Omental fat pad (tissue), 4 donors: ENCODE results near the gene LTBP4. TPM values are rescaled to one million over a fixed set of nuclear protein-coding genes. Genes with fewer than 3 reads are reported as not detected.

Source experiments
- ATAC-seq: fragments of 150-250 bp; one replicate; pipeline ENCODE4 v1.9.1; 2016; ENCODE audit warnings: mild to moderate bottlenecking, moderate library complexity; ENCODE audit not compliant: low FRiP score
- DNase-seq: peaks from one replicate; pipeline ENCODE4 v3.0.0-alpha.2; 2019; ENCODE audit warnings: low spot score
- total RNA-seq, 4 donors: library from RNA; depleted of rRNA; stranded (reverse); fragments of >200 nt; gene quantifications; one replicate each; pipeline ENCODE4 v1.1.0, GENCODE V29; 2016
- TF ChIP-seq, protein P1 (sequence below), 3 donors: fragments of 450-650 bp; IDR thresholded peaks; one replicate each; pipeline ENCODE4 v1.5.1; 2016 to 2017; ENCODE audit warnings: antibody characterized with exemption in 3 of 3, mild to moderate bottlenecking in 3 of 3, moderate library complexity in 2 of 3

The LTBP4 gene
- total RNA-seq, 4 donors from 2014 or later = 73.5 to 197 (median 114) TPM

DNA sequence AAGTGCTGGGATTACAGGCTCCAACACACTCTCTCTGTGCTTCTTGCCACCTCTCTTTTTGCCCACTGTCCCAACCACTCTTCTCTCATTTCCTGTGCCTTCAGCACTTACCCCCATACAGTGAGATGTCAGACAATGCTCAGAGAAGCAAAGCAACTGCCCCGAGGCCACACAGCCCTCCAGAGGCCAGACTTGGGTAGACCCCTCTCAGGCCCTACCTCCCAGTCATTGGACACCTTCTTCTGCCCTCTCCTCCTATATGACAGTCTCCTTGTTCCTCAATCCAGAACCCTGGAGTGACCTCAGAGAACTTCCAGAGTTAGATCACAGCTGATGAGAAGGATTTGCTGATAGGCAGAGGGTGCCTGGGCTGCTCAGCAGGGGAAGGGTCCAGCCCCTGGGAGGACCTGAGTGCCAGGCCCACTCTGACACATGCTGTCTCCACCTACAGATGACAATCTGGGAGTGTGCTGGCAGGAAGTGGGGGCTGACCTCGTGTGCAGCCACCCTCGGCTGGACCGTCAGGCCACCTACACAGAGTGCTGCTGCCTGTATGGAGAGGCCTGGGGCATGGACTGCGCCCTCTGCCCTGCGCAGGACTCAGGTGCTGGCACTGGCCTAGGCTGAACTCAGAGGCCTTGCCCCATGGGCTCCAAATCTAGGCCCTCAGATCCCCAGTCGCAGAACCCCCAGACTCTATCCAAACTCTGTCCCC is 24.4 kb downstream of the LTBP4 start:
- DNase-seq (no peak), ATAC-seq (no peak)
- TF ChIP-seq, protein P1, sequence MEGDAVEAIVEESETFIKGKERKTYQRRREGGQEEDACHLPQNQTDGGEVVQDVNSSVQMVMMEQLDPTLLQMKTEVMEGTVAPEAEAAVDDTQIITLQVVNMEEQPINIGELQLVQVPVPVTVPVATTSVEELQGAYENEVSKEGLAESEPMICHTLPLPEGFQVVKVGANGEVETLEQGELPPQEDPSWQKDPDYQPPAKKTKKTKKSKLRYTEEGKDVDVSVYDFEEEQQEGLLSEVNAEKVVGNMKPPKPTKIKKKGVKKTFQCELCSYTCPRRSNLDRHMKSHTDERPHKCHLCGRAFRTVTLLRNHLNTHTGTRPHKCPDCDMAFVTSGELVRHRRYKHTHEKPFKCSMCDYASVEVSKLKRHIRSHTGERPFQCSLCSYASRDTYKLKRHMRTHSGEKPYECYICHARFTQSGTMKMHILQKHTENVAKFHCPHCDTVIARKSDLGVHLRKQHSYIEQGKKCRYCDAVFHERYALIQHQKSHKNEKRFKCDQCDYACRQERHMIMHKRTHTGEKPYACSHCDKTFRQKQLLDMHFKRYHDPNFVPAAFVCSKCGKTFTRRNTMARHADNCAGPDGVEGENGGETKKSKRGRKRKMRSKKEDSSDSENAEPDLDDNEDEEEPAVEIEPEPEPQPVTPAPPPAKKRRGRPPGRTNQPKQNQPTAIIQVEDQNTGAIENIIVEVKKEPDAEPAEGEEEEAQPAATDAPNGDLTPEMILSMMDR (IDR thresholded peaks at IDR 0.05) = no peak

DNA sequence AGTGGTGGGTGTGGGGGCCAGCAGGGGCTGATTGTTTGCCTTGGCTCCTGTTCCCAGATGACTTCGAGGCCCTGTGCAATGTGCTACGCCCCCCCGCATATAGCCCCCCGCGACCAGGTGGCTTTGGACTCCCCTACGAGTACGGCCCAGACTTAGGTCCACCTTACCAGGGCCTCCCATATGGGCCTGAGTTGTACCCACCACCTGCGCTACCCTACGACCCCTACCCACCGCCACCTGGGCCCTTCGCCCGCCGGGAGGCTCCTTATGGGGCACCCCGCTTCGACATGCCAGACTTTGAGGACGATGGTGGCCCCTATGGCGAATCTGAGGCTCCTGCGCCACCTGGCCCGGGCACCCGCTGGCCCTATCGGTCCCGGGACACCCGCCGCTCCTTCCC is 25.7 kb downstream of the LTBP4 start:
- TF ChIP-seq, protein P1 (IDR thresholded peaks at IDR 0.05) = no peak
- DNase-seq (no peak), ATAC-seq (no peak)

DNA sequence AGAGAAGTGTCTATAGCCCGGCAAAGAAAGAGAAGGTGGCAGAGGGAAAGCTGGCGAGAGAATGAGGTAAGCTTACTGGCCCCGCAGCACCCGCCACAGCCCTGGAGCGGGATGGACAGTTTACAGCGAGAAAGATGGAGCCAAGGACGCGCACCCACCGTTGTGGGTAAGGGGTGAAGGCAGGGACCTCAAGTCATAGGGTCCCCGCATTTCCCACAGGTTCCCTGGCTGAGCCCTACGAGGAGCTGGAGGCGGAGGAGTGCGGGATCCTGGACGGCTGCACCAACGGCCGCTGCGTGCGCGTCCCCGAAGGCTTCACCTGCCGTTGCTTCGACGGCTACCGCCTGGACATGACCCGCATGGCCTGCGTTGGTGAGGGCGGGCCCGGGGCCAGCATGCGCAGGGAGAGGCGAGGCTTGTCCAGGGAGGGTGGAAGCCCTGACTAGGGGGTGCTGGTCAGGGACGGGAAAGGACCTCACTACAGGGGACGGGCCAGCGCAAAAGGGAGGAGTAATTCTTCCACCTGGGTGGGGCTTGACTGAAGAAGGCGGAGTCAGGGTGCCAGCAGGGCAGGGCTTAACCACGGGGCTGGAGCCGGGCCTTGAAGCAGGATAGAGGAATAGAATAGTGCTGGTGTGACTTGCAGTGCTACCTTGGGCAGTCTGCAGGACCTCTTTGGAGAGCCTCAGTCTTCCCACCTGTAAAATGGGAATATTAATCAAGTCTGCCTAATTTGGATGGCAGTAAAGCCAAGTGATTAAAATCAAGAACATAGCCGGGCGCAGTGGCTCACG is 26.5 kb downstream of the LTBP4 start:
- TF ChIP-seq, protein P1 (IDR thresholded peaks at IDR 0.05) = no peak
- ATAC-seq (no peak), DNase-seq (no peak)

DNA sequence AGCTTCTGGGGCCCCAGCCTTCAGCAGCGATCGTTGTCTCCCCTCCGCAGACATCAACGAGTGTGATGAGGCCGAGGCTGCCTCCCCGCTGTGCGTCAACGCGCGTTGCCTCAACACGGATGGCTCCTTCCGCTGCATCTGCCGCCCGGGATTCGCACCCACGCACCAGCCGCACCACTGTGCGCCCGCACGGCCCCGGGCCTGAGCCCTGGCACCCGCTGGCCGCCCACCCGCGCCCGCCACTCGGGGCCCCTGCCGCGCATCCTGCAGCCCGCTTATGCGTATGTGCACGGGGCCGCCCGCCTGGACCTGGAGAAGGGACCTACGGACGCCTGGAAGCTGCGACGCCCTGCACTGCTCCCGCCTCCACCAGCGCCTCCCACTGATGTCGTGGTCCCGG is 28.2 kb downstream of the LTBP4 start:
- TF ChIP-seq, protein P1 (IDR thresholded peaks at IDR 0.05) = no peak
- DNase-seq (no peak), ATAC-seq (no peak)

DNA sequence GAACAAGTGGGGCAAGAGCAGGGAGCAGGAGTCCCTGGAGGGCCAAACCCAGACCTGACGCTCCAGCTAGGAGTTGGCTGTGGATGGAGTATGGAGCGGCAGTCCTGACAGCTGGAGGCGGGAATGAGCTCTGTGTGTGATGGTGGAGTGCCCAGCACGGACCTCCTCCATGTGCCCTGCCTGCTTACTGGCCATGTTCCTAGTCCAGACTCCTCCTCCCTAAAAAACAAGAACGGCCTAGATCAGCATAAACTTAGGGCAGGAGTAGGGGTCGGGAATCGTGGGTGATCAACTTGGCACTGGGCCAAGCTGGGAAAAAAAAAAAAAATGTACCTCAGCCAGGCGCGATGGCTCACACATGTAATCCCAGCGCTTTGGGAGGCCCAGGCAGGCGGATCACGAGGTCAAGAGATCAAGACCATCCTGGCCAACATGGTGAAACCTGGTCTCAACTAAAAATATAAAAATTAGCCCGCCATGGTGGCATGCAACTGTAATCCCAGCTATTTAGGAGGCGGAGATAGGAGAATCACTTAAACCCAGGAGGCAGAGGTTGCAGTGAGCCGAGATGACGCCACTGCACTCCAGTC is 29.5 kb downstream of the LTBP4 start:
- ATAC-seq (no peak), DNase-seq (no peak)
- TF ChIP-seq, protein P1 (IDR thresholded peaks at IDR 0.05) = no peak

DNA sequence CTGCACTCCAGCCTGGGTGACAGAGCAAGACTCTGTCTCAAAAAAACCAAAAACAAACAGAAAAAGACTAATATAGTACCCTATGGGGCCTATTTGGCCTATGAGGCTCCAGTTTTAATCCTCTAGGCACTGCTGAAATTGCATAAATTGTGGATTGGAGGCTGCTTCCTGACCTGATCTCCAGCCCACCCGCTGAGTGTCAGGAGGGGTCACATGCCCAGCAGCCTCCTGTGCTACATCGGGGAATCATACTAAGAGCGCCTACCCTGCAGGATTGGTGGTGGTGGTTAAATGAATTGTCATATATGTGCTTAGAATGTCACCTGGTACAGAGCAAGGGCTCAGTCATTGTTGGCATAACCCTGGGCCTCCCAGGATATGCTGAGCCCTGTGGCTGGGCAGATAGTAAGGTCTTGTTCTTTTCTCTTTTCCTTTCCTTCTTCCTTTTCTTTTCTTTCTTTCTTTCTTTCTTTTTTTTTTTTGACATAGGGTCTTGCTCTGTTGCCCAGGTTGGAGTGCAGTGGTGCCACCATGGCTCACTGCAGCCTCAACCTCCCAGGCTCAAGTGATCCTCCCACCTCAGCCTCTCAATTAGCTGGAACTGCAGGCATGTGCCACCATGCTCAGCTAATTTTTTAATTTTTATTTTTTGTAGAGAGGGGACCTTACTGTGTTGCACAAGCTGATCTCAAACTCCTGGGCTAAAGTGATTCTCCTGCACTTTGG is 31.3 kb downstream of the LTBP4 start:
- TF ChIP-seq, protein P1 (IDR thresholded peaks at IDR 0.05) = no peak

More for the DNA sequence above, 31.3 kb downstream of the LTBP4 start:
- no peak for DNase-seq
- no peak for ATAC-seq
